DOHH2 (cell line): Measurements from ENCODE around the gene ABCB11.

Experiments
- H3F3A ChIP-seq: fragments of 200-600 bp; sonication (generic), shearing (Covaris generic); 2 replicates; pipeline ENCODE4 v1.6.0; 2016; ENCODE audit warnings: antibody characterized with exemption, mild to moderate bottlenecking; ENCODE audit not compliant: control insufficient read depth, insufficient read depth
- H3K27ac ChIP-seq: fragments of 200-600 bp; sonication (generic); 2 replicates; pipeline ENCODE4 v1.5.1; 2014; ENCODE audit warnings: low read depth, mild to moderate bottlenecking, low read length, moderate library complexity
- H3K27me3 ChIP-seq: fragments of 200-600 bp; sonication (generic); 2 replicates; pipeline ENCODE4 v1.6.1; 2014; ENCODE audit warnings: mild to moderate bottlenecking, low read length, mixed read lengths; ENCODE audit not compliant: control insufficient read depth
- H3K36me3 ChIP-seq: fragments of 200-600 bp; sonication (generic); 2 replicates; pipeline ENCODE4 v1.6.1; 2014; ENCODE audit warnings: mild to moderate bottlenecking, low read length, moderate library complexity, mixed read lengths; ENCODE audit not compliant: control insufficient read depth
- H3K4me1 ChIP-seq: fragments of 200-600 bp; sonication (generic); 2 replicates; pipeline ENCODE4 v1.6.1; 2014; ENCODE audit warnings: mild to moderate bottlenecking, low read length, mixed read lengths; ENCODE audit not compliant: control insufficient read depth
- H3K4me2 ChIP-seq: fragments of 200-600 bp; sonication (generic); 2 replicates; pipeline ENCODE4 v1.6.0; 2014; ENCODE audit warnings: mild to moderate bottlenecking, low read length, moderate library complexity
- H3K4me3 ChIP-seq: fragments of 200-600 bp; sonication (generic); 2 replicates; pipeline ENCODE4 v1.5.1; 2014; ENCODE audit warnings: mild to moderate bottlenecking, low read length, mixed read lengths
- H3K79me2 ChIP-seq: fragments of 200-600 bp; sonication (generic); 2 replicates; pipeline ENCODE4 v1.6.1; 2014; ENCODE audit warnings: mild to moderate bottlenecking, low read length, mixed read lengths; ENCODE audit not compliant: control insufficient read depth
- H3K9me2 ChIP-seq: fragments of 200-600 bp; sonication (generic); replicated peaks from 2 replicates; pipeline ENCODE4 v1.6.1; 2014; ENCODE audit warnings: mild to moderate bottlenecking, low read length, mixed read lengths; ENCODE audit not compliant: control insufficient read depth
- H3K9me3 ChIP-seq: fragments of 200-600 bp; sonication (generic); 2 replicates; pipeline ENCODE4 v1.6.1; 2014; ENCODE audit warnings: antibody characterized with exemption, low read length, mixed read lengths; ENCODE audit not compliant: control insufficient read depth, insufficient read depth
- H4K20me1 ChIP-seq: fragments of 200-600 bp; sonication (generic); 2 replicates; pipeline ENCODE4 v1.6.0; 2014; ENCODE audit warnings: low read depth, mild to moderate bottlenecking, antibody characterized with exemption, low read length, moderate library complexity; ENCODE audit not compliant: control insufficient read depth, insufficient read depth
- EZH2phosphoT487 ChIP-seq: fragments of 200-600 bp; sonication (generic); IDR thresholded peaks from 2 replicates; pipeline ENCODE4 v1.6.1; 2017; ENCODE audit warnings: borderline replicate concordance, mild to moderate bottlenecking, antibody characterized with exemption, low read length, moderate library complexity, mixed read lengths
- TF ChIP-seq, protein P1 (sequence below): fragments of 200-600 bp; sonication (generic); IDR thresholded peaks from one replicate; pipeline ENCODE4 v1.5.1; 2014; ENCODE audit warnings: antibody characterized with exemption, mild to moderate bottlenecking, low read depth, low read length; ENCODE audit not compliant: poor library complexity, severe bottlenecking

Gene ABCB11

DNA sequence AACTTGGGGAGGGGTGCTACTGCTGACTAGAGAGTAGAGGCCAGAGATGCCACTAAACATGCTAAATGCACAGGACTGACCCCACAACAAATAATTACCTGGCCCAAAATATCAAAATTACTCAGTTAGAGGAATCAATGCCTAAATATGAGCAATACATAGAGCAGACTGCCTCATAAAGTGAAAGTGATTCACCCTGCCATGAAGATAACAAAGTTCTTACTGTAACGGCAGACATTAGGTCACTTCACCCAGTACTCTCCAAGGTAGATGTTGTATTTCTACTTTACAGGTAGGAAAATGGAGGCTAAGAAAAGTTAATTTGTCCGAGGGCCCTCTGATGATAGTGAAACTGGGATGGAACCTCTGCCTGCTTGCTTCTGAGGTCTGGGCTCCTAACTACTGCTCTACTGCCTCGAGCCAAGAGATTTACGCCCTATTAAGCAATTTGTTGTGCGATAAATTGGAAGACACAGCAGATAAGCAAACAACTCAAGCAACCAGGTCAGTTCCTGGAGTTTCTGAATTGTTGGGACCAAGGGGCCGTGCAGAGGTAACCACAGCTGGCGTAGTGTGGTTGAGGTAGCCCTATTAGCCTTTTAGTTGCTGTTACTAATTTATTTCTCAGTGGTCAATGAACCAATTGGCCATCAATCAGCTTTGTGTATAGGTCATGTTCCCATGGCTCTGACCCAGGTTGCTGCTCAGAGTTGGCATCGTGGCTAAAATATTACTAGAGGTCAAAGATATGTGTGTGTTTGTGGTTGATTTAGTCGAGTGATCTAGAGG, 43.0 kb upstream of the ABCB11 start:
- no peak overlapping the region for H3K4me2 ChIP-seq

DNA sequence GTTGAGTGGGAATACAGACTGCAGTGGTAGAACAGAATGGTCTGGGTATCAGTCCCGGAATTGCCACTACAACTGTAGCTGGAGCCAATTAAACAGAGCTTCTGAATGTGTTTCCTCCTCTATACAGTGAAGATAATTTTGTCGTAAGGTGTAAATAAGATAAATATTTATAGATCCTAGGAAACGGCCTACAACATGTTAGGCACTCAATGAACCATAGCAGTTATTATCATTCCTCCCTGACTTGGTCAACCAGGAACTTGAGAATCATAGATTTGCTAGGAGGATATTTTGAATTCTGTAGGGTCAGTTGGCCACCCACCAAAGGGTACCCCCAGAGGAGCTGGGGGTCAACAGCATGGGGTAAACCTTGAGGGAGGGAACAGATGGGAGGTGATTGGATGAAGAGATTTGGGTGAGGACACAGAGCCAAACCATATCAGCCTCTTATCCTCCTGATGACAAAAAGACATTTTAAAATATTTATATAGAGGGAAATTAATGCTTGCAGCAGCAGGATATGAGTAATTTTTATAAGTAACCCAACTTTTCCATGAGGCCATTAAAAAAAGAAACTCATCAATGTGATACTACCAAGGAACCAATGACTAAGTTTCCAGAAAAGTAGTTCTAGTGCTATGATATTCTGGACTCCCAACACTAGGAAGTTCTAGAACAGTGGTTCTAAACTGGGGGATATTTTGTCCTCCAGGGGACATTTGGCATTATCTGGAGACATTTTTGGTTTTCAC, 42.3 kb upstream of the ABCB11 start:
- peak overlapping the region; percentile 68; the same call in 1 of the 2 replicates for H3K27ac ChIP-seq
- H3K27me3 ChIP-seq = peaks cover 11% of the 10 kb centered on the region; the same call in 1 of the 2 replicates
- 0 out of 2 replicates have a peak overlapping the region, but pooled peaks have one; percentile 10 for H3K4me3 ChIP-seq
- no peaks in the 10 kb centered on the region for H3K9me2 ChIP-seq
- H3K36me3 ChIP-seq = no peaks in the 10 kb centered on the region
- H3K4me1 ChIP-seq = peaks cover 32% of the 10 kb centered on the region
- H3F3A ChIP-seq = peaks cover 11% of the 10 kb centered on the region
- no peaks in the 10 kb centered on the region for H4K20me1 ChIP-seq
- no peaks in the 10 kb centered on the region for H3K79me2 ChIP-seq
- no peaks in the 10 kb centered on the region for H3K9me3 ChIP-seq
- no peak for TF ChIP-seq EZH2phosphoT487
- TF ChIP-seq, protein P1, sequence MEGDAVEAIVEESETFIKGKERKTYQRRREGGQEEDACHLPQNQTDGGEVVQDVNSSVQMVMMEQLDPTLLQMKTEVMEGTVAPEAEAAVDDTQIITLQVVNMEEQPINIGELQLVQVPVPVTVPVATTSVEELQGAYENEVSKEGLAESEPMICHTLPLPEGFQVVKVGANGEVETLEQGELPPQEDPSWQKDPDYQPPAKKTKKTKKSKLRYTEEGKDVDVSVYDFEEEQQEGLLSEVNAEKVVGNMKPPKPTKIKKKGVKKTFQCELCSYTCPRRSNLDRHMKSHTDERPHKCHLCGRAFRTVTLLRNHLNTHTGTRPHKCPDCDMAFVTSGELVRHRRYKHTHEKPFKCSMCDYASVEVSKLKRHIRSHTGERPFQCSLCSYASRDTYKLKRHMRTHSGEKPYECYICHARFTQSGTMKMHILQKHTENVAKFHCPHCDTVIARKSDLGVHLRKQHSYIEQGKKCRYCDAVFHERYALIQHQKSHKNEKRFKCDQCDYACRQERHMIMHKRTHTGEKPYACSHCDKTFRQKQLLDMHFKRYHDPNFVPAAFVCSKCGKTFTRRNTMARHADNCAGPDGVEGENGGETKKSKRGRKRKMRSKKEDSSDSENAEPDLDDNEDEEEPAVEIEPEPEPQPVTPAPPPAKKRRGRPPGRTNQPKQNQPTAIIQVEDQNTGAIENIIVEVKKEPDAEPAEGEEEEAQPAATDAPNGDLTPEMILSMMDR = no peak
- H3K4me2 ChIP-seq = peak overlapping the region; percentile 61

More for the DNA sequence above, 43.0 kb upstream of the ABCB11 start:
- Histone ChIP-seq H4K20me1 (no peaks in the 10 kb centered on the region), H3K4me1 (peaks cover 32% of the 10 kb centered on the region), H3K27ac (no peak overlapping the region), H3K4me3 (no peak overlapping the region), H3K9me2 (no peaks in the 10 kb centered on the region), H3F3A (peaks cover 11% of the 10 kb centered on the region), H3K36me3 (no peaks in the 10 kb centered on the region), H3K9me3 (no peaks in the 10 kb centered on the region), H3K27me3 (0 out of 2 replicates have a peak, but pooled peaks cover 11% of the 10 kb centered on the region), H3K79me2 (no peaks in the 10 kb centered on the region)
- TF ChIP-seq, protein P1 = no peak
- TF ChIP-seq EZH2phosphoT487 = no peak

DNA sequence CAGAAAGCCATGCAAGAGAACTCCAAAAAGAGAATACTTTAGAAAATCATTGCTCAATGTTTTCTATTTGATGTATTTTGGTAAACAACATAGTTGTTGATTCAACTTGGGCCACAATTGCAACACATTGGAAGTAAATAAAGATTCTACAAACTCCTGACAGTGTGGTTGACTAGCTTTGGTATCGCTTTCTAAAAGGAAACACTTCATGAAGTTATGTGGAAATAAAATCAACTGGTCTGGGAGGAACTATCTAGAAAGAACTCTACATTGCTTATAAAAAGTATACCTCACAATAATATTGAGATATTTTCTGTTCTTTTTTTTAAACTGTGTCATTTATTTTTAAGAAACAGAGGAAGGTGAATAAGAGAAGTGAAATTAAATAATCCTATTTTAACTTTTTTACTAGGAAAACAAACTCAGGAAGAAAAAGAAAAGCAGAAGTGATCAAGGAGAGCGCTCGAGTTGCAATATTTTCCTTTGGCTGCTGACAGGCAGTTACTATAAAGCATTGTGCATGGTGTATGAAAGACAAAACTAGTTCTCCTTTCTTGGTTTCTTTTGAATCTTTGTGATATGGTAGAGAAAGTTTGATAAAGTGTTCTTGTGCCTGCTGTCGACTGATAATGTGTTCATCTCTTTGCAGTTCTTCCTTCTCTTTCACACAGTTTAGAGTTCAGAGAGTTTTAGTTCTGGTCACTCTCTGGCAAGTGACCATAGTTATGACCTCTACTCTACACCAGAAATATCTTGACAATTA, 41.2 kb upstream of the ABCB11 start:
- H3F3A ChIP-seq = peaks cover 11% of the 10 kb centered on the region
- H3K27me3 ChIP-seq = peaks cover 11% of the 10 kb centered on the region; the same call in 1 of the 2 replicates
- H3K79me2 ChIP-seq = no peaks in the 10 kb centered on the region
- H3K4me1 ChIP-seq = peaks cover 25% of the 10 kb centered on the region
- no peaks in the 10 kb centered on the region for H3K9me2 ChIP-seq
- TF ChIP-seq, protein P1 = no peak
- TF ChIP-seq EZH2phosphoT487 = no peak
- H4K20me1 ChIP-seq = no peaks in the 10 kb centered on the region
- no peaks in the 10 kb centered on the region for H3K9me3 ChIP-seq
- H3K27ac ChIP-seq = peak overlapping the region; percentile 68
- H3K36me3 ChIP-seq = no peaks in the 10 kb centered on the region
- H3K4me3 ChIP-seq = peak overlapping the region; percentile 27
- peak overlapping the region; percentile 61 for H3K4me2 ChIP-seq
